H1 (cell line): ENCODE results near the gene TM9SF2. TPM values are rescaled to one million over a fixed set of nuclear protein-coding genes. Genes with fewer than 3 reads are reported as not detected.

Experiments used
- ASH2L ChIP-seq: fragments of 200-600, 300-600 bp; sonication (generic); IDR thresholded peaks from one replicate; pipeline ENCODE4 v1.7.1; 2017; ENCODE audit warnings: low read length
- BACH1 ChIP-seq: IDR thresholded peaks from 2 replicates; pipeline ENCODE4 v1.6.1; 2012; ENCODE audit warnings: low read length, improper control_type of control experiment
- BCL11A ChIP-seq, 2 experiments: IDR thresholded peaks; one replicate each; pipeline ENCODE4 v1.6.1; 2011; ENCODE audit warnings: low read depth in 2 of 2, low read length in 2 of 2, mild to moderate bottlenecking in 2 of 2
- CBX8 ChIP-seq: fragments of 300-800, 300-1000 bp; sonication (generic); IDR thresholded peaks from 2 replicates; pipeline ENCODE4 v1.7.1; 2016; ENCODE audit warnings: low read depth, low read length, borderline replicate concordance
- CTBP2 ChIP-seq: IDR thresholded peaks from 2 replicates; pipeline ENCODE4 v1.7.0; 2011; ENCODE audit warnings: borderline replicate concordance, mild to moderate bottlenecking, moderate library complexity, mixed read lengths, low read length; ENCODE audit not compliant: insufficient read depth, insufficient read length
- FOSL1 ChIP-seq: IDR thresholded peaks from 2 replicates; pipeline ENCODE4 v1.6.1; 2011; ENCODE audit warnings: mild to moderate bottlenecking, low read depth, low read length, moderate library complexity; ENCODE audit not compliant: insufficient read depth
- GABPA ChIP-seq: IDR thresholded peaks from 2 replicates; pipeline ENCODE4 v1.6.1; 2011; ENCODE audit warnings: mild to moderate bottlenecking, low read length, moderate library complexity, borderline replicate concordance; ENCODE audit not compliant: insufficient read depth
- HDAC2 ChIP-seq, 2 experiments: fragments of 300-600 bp in 1 of 2; sonication (generic) in 1 of 2; IDR thresholded peaks; 2 replicates each; pipeline ENCODE4 v1.6.1; 2011 to 2012; ENCODE audit warnings: low read depth in 2 of 2, low read length in 2 of 2, mild to moderate bottlenecking in 2 of 2, moderate library complexity in 2 of 2, borderline replicate concordance in 1 of 2, inconsistent platforms in 1 of 2
- KDM4A ChIP-seq: IDR thresholded peaks from one replicate; pipeline ENCODE4 v1.7.1; 2012; ENCODE audit warnings: low read depth, mild to moderate bottlenecking, moderate library complexity, low read length, inconsistent platforms; ENCODE audit not compliant: severe bottlenecking
- KDM5A ChIP-seq: fragments of 200-600 bp; IDR thresholded peaks from 2 replicates; pipeline ENCODE4 v1.7.1; 2012; ENCODE audit warnings: mild to moderate bottlenecking, low read length, inconsistent platforms, mixed read lengths
- POU5F1 ChIP-seq: IDR thresholded peaks from 2 replicates; pipeline ENCODE4 v1.6.1; 2011; ENCODE audit warnings: low read depth, mild to moderate bottlenecking, low read length, moderate library complexity
- RAD21 ChIP-seq, 2 experiments: IDR thresholded peaks in 1 of 2; conservative IDR thresholded peaks in 1 of 2; 2 replicates each; pipeline ENCODE4 v1.6.1; 2011; ENCODE audit warnings: low read depth in 2 of 2, low read length in 2 of 2, improper control_type of control experiment in 1 of 2, inconsistent platforms in 1 of 2, mild to moderate bottlenecking in 1 of 2, moderate library complexity in 1 of 2
- RBBP5 ChIP-seq: IDR thresholded peaks from 2 replicates; pipeline ENCODE4 v1.7.1; 2012; ENCODE audit warnings: low read depth, mild to moderate bottlenecking, inconsistent platforms, low read length, moderate library complexity, borderline replicate concordance
- RFX5 ChIP-seq: IDR thresholded peaks from 2 replicates; pipeline ENCODE4 v1.6.1; 2011; ENCODE audit warnings: low read depth, low read length, improper control_type of control experiment, borderline replicate concordance
- RNF2 ChIP-seq: fragments of 200-900, 300-1000 bp; sonication (generic); IDR thresholded peaks from 2 replicates; pipeline ENCODE4 v1.7.1; 2016; ENCODE audit warnings: borderline replicate concordance, low read depth, mild to moderate bottlenecking, antibody characterized with exemption, low read length; ENCODE audit not compliant: poor library complexity, severe bottlenecking; ENCODE audit errors: missing control alignments
- RXRA ChIP-seq: IDR thresholded peaks from 2 replicates; pipeline ENCODE4 v1.6.1; 2011; ENCODE audit warnings: low read depth, mild to moderate bottlenecking, low read length, moderate library complexity; ENCODE audit not compliant: insufficient read depth
- SIRT6 ChIP-seq: IDR thresholded peaks from one replicate; pipeline ENCODE4 v1.7.1; 2012; ENCODE audit warnings: low read length, inconsistent platforms
- SRF ChIP-seq: IDR thresholded peaks from 2 replicates; pipeline ENCODE4 v1.6.1; 2011; ENCODE audit warnings: mild to moderate bottlenecking, low read depth, low read length, moderate library complexity
- SUZ12 ChIP-seq: fragments of 200-600 bp; sonication (generic); IDR thresholded peaks from 2 replicates; pipeline ENCODE4 v1.6.1; 2012; ENCODE audit warnings: mild to moderate bottlenecking, inconsistent platforms, low read length, moderate library complexity, mixed read lengths
- TAF1 ChIP-seq: IDR thresholded peaks from 2 replicates; pipeline ENCODE4 v1.6.1; 2011; ENCODE audit warnings: mild to moderate bottlenecking, low read depth, low read length
- TBP ChIP-seq: IDR thresholded peaks from 2 replicates; pipeline ENCODE4 v1.6.1; 2011; ENCODE audit warnings: low read depth, low read length, improper control_type of control experiment
- TCF12 ChIP-seq: IDR thresholded peaks from 2 replicates; pipeline ENCODE4 v1.6.1; 2011; ENCODE audit warnings: low read depth, mild to moderate bottlenecking, low read length
- YY1 ChIP-seq: IDR thresholded peaks from 2 replicates; pipeline ENCODE4 v1.6.1; 2011; ENCODE audit warnings: low read depth, mild to moderate bottlenecking, low read length
- ZNF274 ChIP-seq: IDR thresholded peaks from 2 replicates; pipeline ENCODE4 v1.7.0; 2012; ENCODE audit warnings: low read length, borderline replicate concordance; ENCODE audit errors: extremely low read depth
- polyA plus RNA-seq, 7 experiments: library from polyadenylated mRNA; depleted of rRNA in 3 of 7; stranded (reverse) in 5 of 7; unstranded in 2 of 7; fragments of >200 nt in 5 of 7; fragments of 200-250 nt in 2 of 7; gene quantifications; 1 replicate in 5 of 7; 2 replicates in 1 of 7; 4 replicates in 1 of 7; pipeline versions ENCODE4 v1.2.1 to v1.2.3, GENCODE V29; 2011 to 2013; ENCODE audit warnings: missing spikeins in 2 of 7, mixed read lengths in 2 of 7
- total RNA-seq: library from RNA; stranded (reverse); fragmentation: NEBNext Ultra II Directional; extraction: Animal tissue kit (Norgen Biotek cat#: 25700); gene quantifications from 2 replicates; pipeline ENCODE4 v1.2.1, GENCODE V29; 2021

The TM9SF2 gene
- total and polyA plus RNA-seq, 2 of the 8 experiments (the other 6 are each of a cell fraction or from before 2014, with no cell fraction given) = 68.0 to 101 TPM

DNA sequence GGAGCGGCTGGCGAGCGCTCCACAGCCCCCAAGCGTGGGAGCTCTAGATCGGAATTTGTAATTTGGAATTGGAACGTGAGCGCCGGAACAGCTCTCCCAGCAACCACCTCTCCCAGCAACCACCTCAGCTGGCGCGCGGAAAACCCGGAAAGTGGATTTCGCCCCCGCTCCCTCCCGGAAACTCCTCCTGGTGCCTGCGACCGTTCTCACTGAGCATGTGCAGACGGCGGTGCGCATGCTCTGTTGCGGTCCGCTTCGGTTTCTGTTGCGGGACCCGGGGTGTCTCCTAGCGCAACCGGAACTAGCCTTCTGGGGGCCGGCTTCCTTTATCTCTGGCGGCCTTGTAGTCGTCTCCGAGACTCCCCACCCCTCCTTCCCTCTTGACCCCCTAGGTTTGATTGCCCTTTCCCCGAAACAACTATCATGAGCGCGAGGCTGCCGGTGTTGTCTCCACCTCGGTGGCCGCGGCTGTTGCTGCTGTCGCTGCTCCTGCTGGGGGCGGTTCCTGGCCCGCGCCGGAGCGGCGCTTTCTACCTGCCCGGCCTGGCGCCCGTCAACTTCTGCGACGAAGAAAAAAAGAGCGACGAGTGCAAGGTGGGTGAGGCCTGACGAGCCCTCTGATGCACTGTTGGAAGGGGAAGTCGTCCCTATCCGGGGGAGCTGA, at the start of gene TM9SF2 (continued):
- TF ChIP-seq RNF2 (no peak), RAD21 (IDR thresholded peaks at IDR 0.05 in 1 of 2, conservative IDR thresholded peaks at IDR 0.05 in 1 of 2; ENCODE audit: low read depth in 2 of 2, low read length in 2 of 2) (no peak), BACH1 (no peak), CTBP2 (no peak), SUZ12 (no peak), TCF12 (no peak), RXRA (no peak), CBX8 (no peak), BCL11A (IDR thresholded peaks at IDR 0.05; ENCODE audit: low read depth in 2 of 2, low read length in 2 of 2) (no peak), RBBP5 (peak; percentile 94), POU5F1 (no peak), RFX5 (no peak), KDM5A (peak; percentile 72; the same call in 1 of the 2 replicates), KDM4A (peak; percentile 73), SRF (0 out of 2 replicates have a peak, but pooled peaks have one; percentile 1), GABPA (no peak; the same call in 1 of the 2 replicates), HDAC2 (IDR thresholded peaks at IDR 0.05; ENCODE audit: borderline replicate concordance in 1 of 2, low read depth in 2 of 2, low read length in 2 of 2) (no peak), ZNF274 (no peak), SIRT6 (no peak), TAF1 (peak; percentile 82), YY1 (peak; percentile 38; the same call in 1 of the 2 replicates), FOSL1 (no peak), TBP (0 out of 2 replicates have a peak, but pooled peaks have one; percentile 19), ASH2L (peak; percentile 98)
